Sigmoid colon (tissue), 7 donors: ENCODE measurements around the gene VPS29. TPM values are rescaled to one million over a fixed set of nuclear protein-coding genes. Genes with fewer than 3 reads are reported as not detected.

Experiments
- DNase-seq: peaks from one replicate; pipeline ENCODE4 v3.0.0-alpha.2; 2019
- H3K27ac ChIP-seq, 4 donors: fragments of 200-600 bp; sonication (generic); one replicate each; pipeline ENCODE4 v1.5.1; 2016 to 2019; ENCODE audit warnings: mild to moderate bottlenecking in 1 of 4
- H3K27me3 ChIP-seq, 3 donors: fragments of 200-600 bp; sonication (generic); one replicate each; pipeline ENCODE4 v1.5.1; 2019; ENCODE audit warnings: mild to moderate bottlenecking in 1 of 3
- H3K36me3 ChIP-seq, 4 donors: fragments of 200-600 bp; sonication (generic); one replicate each; pipeline ENCODE4 v1.5.1; 2016 to 2019
- H3K4me1 ChIP-seq, 4 donors: fragments of 200-600 bp; sonication (generic); one replicate each; pipeline ENCODE4 v1.5.1; 2017 to 2019
- H3K4me3 ChIP-seq, 4 donors: fragments of 200-600 bp; sonication (generic); one replicate each; pipeline ENCODE4 v1.5.1; 2017 to 2019; ENCODE audit warnings: mild to moderate bottlenecking in 2 of 4, moderate library complexity in 1 of 4
- H3K9me3 ChIP-seq, 4 donors: fragments of 200-600 bp in 3 of 4; sonication (generic) in 3 of 4; one replicate each; pipeline versions ENCODE4 v1.5.1 to v1.6.1; 2013 to 2019
- EP300 ChIP-seq, 4 donors: sonication (generic); formaldehyde crosslinking; IDR thresholded peaks; one replicate each; pipeline ENCODE4 v1.6.1; 2017; ENCODE audit warnings: antibody characterized with exemption in 4 of 4
- POLR2A ChIP-seq, 2 donors: fragments of 450-650 bp; IDR thresholded peaks; one replicate each; pipeline ENCODE4 v1.6.1; 2016; ENCODE audit warnings: antibody characterized with exemption in 2 of 2, mild to moderate bottlenecking in 2 of 2, moderate library complexity in 2 of 2
- POLR2AphosphoS5 ChIP-seq, 4 donors: sonication (generic); formaldehyde crosslinking; IDR thresholded peaks; one replicate each; pipeline ENCODE4 v1.6.1; 2017; ENCODE audit warnings: antibody characterized with exemption in 4 of 4
- WGBS, 2 donors: extraction: QIAGEN DNeasy Blood & Tissue Kit; methylation state at CpG; one replicate each; pipeline ENCODE4 v1.1.7; 2013; 5-methylcytosine and 5-hydroxymethylcytosine counted together
- intact Hi-C: fragments of 100-400 bp; cut with DNase I; formaldehyde crosslinking; loops from one replicate; pipeline ENCODE4 v1.15.1; 2023
- polyA plus RNA-seq, 3 donors: library from polyadenylated mRNA; stranded (reverse); fragments of 200-250 nt; gene quantifications; one replicate each; pipeline ENCODE4 v1.2.3, GENCODE V29; 2013
- total RNA-seq, 4 donors: library from RNA; depleted of rRNA; stranded (reverse); fragments of >200 nt; gene quantifications; one replicate each; pipeline ENCODE4 v1.1.0, GENCODE V29; 2016
- TF ChIP-seq, protein P1 (sequence below), 4 experiments: fragments of 450-650 bp in 3 of 4; fragments of 200-600 bp in 1 of 4; IDR thresholded peaks; one replicate each; pipeline ENCODE4 v1.5.1; 2016 to 2019; ENCODE audit warnings: antibody characterized with exemption in 4 of 4, mild to moderate bottlenecking in 3 of 4, moderate library complexity in 2 of 4
- donor health status: healthy with polysubstance abuse.
- donor health status: Bipolar disorder and iron deficiency.
- donor health status: healthy.

The VPS29 gene
- total and polyA plus RNA-seq, 7 donors: 120 to 281 (median 189) TPM

- no peaks in the 10 kb centered on the region for H3K9me3 ChIP-seq
- WGBS, 2 donors: 87 to 93% methylated on average over 3 of the region's 3 CpGs
- H3K4me1 ChIP-seq: peaks cover 0 to 5% (median 4%) of the 10 kb centered on the region in 4 donors
- H3K27me3 ChIP-seq: no peaks in the 10 kb centered on the region
- no peak for DNase-seq
- H3K4me3 ChIP-seq: no peak overlapping the region
- intact Hi-C loops: no loop called here
- no peaks in the 10 kb centered on the region for H3K36me3 ChIP-seq
- TF ChIP-seq POLR2A (IDR thresholded peaks at IDR 0.05) (no peak), EP300 (IDR thresholded peaks at IDR 0.05) (no peak), POLR2AphosphoS5 (IDR thresholded peaks at IDR 0.05) (no peak)
- TF ChIP-seq, protein P1, sequence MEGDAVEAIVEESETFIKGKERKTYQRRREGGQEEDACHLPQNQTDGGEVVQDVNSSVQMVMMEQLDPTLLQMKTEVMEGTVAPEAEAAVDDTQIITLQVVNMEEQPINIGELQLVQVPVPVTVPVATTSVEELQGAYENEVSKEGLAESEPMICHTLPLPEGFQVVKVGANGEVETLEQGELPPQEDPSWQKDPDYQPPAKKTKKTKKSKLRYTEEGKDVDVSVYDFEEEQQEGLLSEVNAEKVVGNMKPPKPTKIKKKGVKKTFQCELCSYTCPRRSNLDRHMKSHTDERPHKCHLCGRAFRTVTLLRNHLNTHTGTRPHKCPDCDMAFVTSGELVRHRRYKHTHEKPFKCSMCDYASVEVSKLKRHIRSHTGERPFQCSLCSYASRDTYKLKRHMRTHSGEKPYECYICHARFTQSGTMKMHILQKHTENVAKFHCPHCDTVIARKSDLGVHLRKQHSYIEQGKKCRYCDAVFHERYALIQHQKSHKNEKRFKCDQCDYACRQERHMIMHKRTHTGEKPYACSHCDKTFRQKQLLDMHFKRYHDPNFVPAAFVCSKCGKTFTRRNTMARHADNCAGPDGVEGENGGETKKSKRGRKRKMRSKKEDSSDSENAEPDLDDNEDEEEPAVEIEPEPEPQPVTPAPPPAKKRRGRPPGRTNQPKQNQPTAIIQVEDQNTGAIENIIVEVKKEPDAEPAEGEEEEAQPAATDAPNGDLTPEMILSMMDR (IDR thresholded peaks at IDR 0.05): no peak
- no peak overlapping the region for H3K27ac ChIP-seq
Observed at GRCh38 chr12:110516995-110517394, 15.1 kb upstream of the VPS29 start.

- 60 to 76% methylated on average over 1 of the region's 1 CpG for WGBS, 2 donors
- TF ChIP-seq POLR2AphosphoS5 (IDR thresholded peaks at IDR 0.05) (no peak), POLR2A (IDR thresholded peaks at IDR 0.05) (no peak), EP300 (IDR thresholded peaks at IDR 0.05) (no peak)
- TF ChIP-seq, protein P1 (IDR thresholded peaks at IDR 0.05): no peak
Observed at GRCh38 chr12:110514363-110514762, 12.5 kb upstream of the VPS29 start.

GRCh38 chr12:110513842-110514241 lies 11.9 kb upstream of the VPS29 start:
- Histone ChIP-seq H3K27ac (no peak overlapping the region), H3K9me3 (no peaks in the 10 kb centered on the region), H3K36me3 (no peaks in the 10 kb centered on the region), H3K4me1 (peaks cover 0 to 5% (median 4%) of the 10 kb centered on the region in 4 donors), H3K4me3 (no peak overlapping the region), H3K27me3 (no peaks in the 10 kb centered on the region)
- 82 to 85% methylated on average over 6 of the region's 6 CpGs for WGBS, 2 donors
- TF ChIP-seq, protein P1 (IDR thresholded peaks at IDR 0.05): no peak
- TF ChIP-seq EP300 (IDR thresholded peaks at IDR 0.05) (no peak), POLR2A (IDR thresholded peaks at IDR 0.05) (no peak), POLR2AphosphoS5 (IDR thresholded peaks at IDR 0.05) (no peak)
- intact Hi-C loops: no loop called here
- DNase-seq: no peak

More at GRCh38 chr12:110514363-110514762, 12.5 kb upstream of the VPS29 start:
- Histone ChIP-seq H3K4me1 (peaks cover 0 to 5% (median 4%) of the 10 kb centered on the region in 4 donors), H3K4me3 (no peak overlapping the region), H3K36me3 (no peaks in the 10 kb centered on the region), H3K27me3 (no peaks in the 10 kb centered on the region), H3K27ac (no peak overlapping the region), H3K9me3 (no peaks in the 10 kb centered on the region)
- intact Hi-C loops: no loop called here
- DNase-seq: no peak

GRCh38 chr12:110508071-110508586 lies 6.2 kb upstream of the VPS29 start:
- Histone ChIP-seq H3K27ac (no peak overlapping the region), H3K4me1 (peaks cover 0 to 5% (median 4%) of the 10 kb centered on the region in 4 donors), H3K27me3 (no peaks in the 10 kb centered on the region), H3K4me3 (no peak overlapping the region), H3K36me3 (no peaks in the 10 kb centered on the region), H3K9me3 (no peaks in the 10 kb centered on the region)
- TF ChIP-seq EP300 (IDR thresholded peaks at IDR 0.05) (no peak), POLR2AphosphoS5 (IDR thresholded peaks at IDR 0.05) (no peak), POLR2A (IDR thresholded peaks at IDR 0.05) (no peak)
- TF ChIP-seq, protein P1 (IDR thresholded peaks at IDR 0.05): no peak
- intact Hi-C loops: loop anchor here (10.0 kb wide), 1 partner anchor 377 kb away; no protein-coding TSS in a partner anchor
- WGBS, 2 donors: 84 to 86% methylated on average over 4 of the region's 4 CpGs
- DNase-seq: no peak

GRCh38 chr12:110505332-110505731 lies 3.4 kb upstream of the VPS29 start:
- H3K4me1 ChIP-seq: peaks cover 0 to 16% (median 10%) of the 10 kb centered on the region in 4 donors
- TF ChIP-seq, protein P1 (IDR thresholded peaks at IDR 0.05): no peak
- TF ChIP-seq POLR2AphosphoS5 (IDR thresholded peaks at IDR 0.05) (no peak), POLR2A (IDR thresholded peaks at IDR 0.05) (no peak), EP300 (IDR thresholded peaks at IDR 0.05) (no peak)
- 79 to 82% methylated on average over 3 of the region's 3 CpGs for WGBS, 2 donors
- H3K4me3 ChIP-seq: no peak overlapping the region
- DNase-seq: no peak
- H3K36me3 ChIP-seq: no peaks in the 10 kb centered on the region
- intact Hi-C loops: loop anchor here (10.0 kb wide), 1 partner anchor 379 kb away; no protein-coding TSS in a partner anchor
- no peak overlapping the region for H3K27ac ChIP-seq
- no peaks in the 10 kb centered on the region for H3K27me3 ChIP-seq
- no peaks in the 10 kb centered on the region for H3K9me3 ChIP-seq
